Non-pigmented ciliary epithelial cell (primary cell): ENCODE measurements around the gene SLC46A2.

ENCODE experiments used
- DNase-seq: peaks from one replicate; pipeline ENCODE4 v3.0.0-alpha.2; 2010; ENCODE audit warnings: low read depth

Gene SLC46A2

GRCh38 chr9:112890106-112891081 lies at the start of gene SLC46A2:
Gene SLC46A2, minus strand, starts transcription at chr9:112890876. Its CDS starts 195 bp downstream, at chr9:112890681.
- no peak for DNase-seq

GRCh38 chr9:112939418-112939817 lies 48.7 kb upstream of the SLC46A2 start:
- DNase-seq = no peak

GRCh38 chr9:112933696-112934095 lies 43.0 kb upstream of the SLC46A2 start:
- no peak for DNase-seq

GRCh38 chr9:112925058-112925641 lies 34.5 kb upstream of the SLC46A2 start:
- DNase-seq = no peak

GRCh38 chr9:112921549-112921948 lies 30.9 kb upstream of the SLC46A2 start:
- peak; percentile 34 for DNase-seq

- no peak for DNase-seq
These were observed 27.3 kb upstream of the SLC46A2 start for GRCh38 chr9:112917987-112918362.

- no peak for DNase-seq
These were observed 26.6 kb upstream of the SLC46A2 start for GRCh38 chr9:112917047-112917986.

- DNase-seq = no peak
These were observed 23.8 kb upstream of the SLC46A2 start for GRCh38 chr9:112914524-112914923.

- DNase-seq = no peak
These were observed 22.6 kb upstream of the SLC46A2 start for GRCh38 chr9:112913326-112913725.

GRCh38 chr9:112912636-112913035 lies 22.0 kb upstream of the SLC46A2 start:
- DNase-seq = no peak

- no peak for DNase-seq
These were observed 21.1 kb upstream of the SLC46A2 start for GRCh38 chr9:112911736-112912135.

GRCh38 chr9:112905084-112905483 lies 14.4 kb upstream of the SLC46A2 start:
- no peak for DNase-seq

- DNase-seq = no peak
These were observed 10.2 kb upstream of the SLC46A2 start for GRCh38 chr9:112900901-112901300.

GRCh38 chr9:112900488-112900887 lies 9.8 kb upstream of the SLC46A2 start:
- no peak for DNase-seq

GRCh38 chr9:112898872-112899311 lies 8.2 kb upstream of the SLC46A2 start:
- no peak for DNase-seq

- no peak for DNase-seq
These were observed 5.5 kb upstream of the SLC46A2 start for GRCh38 chr9:112896131-112896530.

- DNase-seq = no peak
These were observed 4.0 kb upstream of the SLC46A2 start for GRCh38 chr9:112894699-112895098.

- no peak for DNase-seq
These were observed 3.4 kb upstream of the SLC46A2 start for GRCh38 chr9:112894041-112894440.

GRCh38 chr9:112892981-112893380 lies 2.3 kb upstream of the SLC46A2 start:
- DNase-seq = no peak

GRCh38 chr9:112891521-112891920 lies 845 bp upstream of the SLC46A2 start:
- no peak for DNase-seq

- no peak for DNase-seq
These were observed 3.3 kb downstream of the SLC46A2 start for GRCh38 chr9:112887381-112887780.

GRCh38 chr9:112886351-112886750 lies 4.3 kb downstream of the SLC46A2 start:
- DNase-seq = no peak
